HuH-7.5 (cell line): Measurements from ENCODE around the gene NFIX.

Source experiments
- DNase-seq: peaks from one replicate; pipeline ENCODE4 v3.0.0; 2011; ENCODE audit warnings: low spot score

NFIX gene

DNA sequence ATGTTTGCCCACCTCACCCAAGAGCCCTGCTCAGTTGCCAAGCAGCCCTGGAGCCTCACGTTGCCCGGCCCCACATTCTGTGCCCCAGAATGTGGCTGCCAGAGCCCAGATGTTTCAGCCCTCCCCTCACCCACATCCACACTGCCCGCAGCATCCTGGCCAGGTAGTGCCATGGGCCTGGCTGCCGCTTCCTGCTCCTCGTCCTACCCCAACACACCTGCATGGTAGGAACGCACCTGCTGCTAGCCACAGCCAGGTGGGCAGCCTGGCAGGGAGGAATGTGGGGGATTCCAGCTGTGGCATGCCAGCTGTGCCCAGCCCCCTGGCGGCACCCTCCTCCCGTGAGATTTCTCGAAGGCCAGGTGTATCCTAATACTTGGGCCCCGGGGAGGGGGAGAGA, 7.5 kb upstream of the NFIX start:
- no peak for DNase-seq

GRCh38 chr19:12990431-12990830, 4.8 kb upstream of the NFIX start:
- no peak for DNase-seq

DNA sequence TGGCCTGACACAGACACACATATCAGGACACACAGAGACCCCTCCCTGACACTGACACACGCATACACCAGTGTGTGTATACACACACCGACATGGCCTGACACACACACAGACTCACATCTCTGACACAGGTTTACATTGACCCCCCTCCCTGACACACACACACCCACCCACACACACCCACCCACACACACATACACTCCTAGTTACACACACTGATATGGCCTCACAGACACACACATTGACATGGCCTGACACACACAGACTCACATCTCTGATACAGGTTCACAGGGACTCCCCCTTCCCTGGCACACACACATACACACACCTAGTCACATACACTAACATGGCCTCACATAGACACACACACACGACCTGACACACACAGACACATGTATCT, 4.4 kb upstream of the NFIX start:
- DNase-seq, result no peak

- DNase-seq, result no peak
Measured at GRCh38 chr19:12991296-12991695, 4.0 kb upstream of the NFIX start.

DNA sequence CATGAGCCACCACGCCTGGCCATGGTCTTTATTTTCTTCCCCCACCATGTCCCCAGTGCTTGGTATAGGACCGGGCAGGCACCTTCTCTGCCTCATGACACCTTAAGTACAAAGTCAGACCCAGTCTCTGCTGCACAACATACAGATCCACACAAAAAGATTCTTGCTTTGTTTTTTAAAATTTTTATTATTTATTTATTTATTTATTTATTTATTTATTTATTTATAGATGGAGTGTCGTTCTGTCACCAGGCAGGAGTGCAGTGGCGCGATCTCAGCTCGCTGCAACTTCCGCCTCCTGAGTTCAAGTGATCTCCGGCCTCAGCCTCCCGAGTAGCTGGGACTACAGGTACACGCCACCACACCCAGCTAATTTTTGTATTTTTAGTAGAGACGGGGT, 2.5 kb upstream of the NFIX start:
- no peak for DNase-seq

GRCh38 chr19:12993562-12993961, 1.7 kb upstream of the NFIX start:
- DNase-seq, result no peak

- DNase-seq, result peak; percentile 79
Measured at GRCh38 chr19:12995596-12996405, 526 bp downstream of the NFIX start.

DNA sequence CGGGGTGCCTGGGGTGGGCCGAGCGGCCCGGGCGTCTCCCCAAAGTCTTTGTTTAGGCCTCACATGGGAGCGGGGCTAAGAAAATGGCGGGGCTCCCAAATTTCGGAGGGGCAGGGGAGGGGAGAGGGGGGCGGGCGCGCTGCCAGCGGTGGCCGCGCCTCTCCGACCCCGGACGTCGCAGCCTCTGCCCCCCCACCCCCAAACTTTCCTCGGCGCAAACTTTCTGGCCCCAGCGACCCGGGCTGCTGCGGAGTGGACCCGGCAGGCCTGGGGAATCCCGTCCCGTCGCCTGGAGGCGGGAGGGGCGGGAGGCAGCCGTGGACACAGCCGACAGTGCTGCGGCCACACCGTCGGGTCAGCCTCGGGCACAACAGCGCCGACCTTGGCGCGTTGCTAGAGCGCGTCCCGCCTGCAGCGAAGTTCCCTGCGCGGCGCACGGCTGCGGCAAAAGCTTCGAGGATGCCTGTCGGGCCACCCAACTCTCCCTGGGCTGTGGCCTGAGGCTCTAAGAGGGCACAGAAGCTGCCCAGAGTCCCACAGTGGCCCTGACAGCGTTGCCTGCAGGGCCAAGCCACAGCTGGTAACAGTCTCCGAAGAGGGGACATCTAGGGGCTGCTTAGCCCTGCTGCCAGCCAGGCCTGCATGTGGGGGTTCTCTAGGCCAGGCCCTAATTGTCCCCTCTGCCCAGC, 1.3 kb downstream of the NFIX start:
- DNase-seq, result peak; percentile 91

- no peak for DNase-seq
Measured at GRCh38 chr19:12997179-12997966, 2.1 kb downstream of the NFIX start.

GRCh38 chr19:12997967-12998940, 3.0 kb downstream of the NFIX start:
- DNase-seq, result no peak

DNA sequence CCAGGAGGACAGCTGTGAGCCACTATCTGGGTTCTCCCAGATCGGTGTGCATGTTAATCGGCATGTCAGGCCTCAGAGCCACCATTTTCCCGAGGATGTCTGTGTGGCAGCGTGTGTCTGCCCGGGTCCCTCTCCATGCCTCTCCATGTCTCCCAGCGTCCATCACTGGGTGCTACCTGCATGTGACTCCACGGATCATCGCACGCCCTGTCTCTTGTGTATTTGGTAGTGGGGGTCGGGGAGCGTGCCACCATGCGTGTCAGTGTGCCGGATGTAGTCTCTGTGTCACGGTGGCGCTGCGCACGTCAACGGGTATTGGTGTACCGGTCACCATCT, 5.9 kb downstream of the NFIX start:
- no peak for DNase-seq

DNA sequence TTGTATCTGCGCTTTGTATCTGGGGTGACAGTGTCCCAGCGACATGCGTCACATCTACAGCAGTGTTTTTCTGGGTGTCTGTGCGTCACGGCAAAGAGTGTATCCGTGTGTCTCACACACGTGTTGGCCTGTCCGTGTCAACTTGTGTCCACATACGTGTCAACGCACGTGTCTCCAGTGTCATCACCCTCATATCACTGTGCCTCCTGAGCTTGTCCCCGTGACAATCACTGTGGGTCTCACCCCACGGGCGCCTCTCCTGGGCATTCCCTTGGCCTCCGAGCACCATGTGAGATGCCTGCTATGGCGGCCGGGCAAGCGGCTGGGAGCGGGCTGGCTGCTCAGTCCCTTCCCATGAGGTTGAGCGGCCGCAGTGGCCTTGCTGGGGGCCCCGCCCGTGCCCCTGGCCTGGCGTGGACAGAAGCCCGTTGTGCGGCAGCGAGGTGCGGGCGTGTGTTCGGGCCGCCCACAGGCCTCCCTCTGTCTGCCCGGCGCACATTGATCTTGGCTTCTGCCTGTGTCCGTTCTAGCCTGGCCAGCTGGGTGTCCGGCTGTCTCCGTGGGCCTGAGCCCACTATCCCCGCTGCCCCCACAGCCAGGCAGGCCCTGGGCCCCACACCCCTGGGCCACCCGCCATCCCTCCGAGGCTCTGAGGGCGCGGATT, 6.4 kb downstream of the NFIX start:
- DNase-seq, result no peak

DNA sequence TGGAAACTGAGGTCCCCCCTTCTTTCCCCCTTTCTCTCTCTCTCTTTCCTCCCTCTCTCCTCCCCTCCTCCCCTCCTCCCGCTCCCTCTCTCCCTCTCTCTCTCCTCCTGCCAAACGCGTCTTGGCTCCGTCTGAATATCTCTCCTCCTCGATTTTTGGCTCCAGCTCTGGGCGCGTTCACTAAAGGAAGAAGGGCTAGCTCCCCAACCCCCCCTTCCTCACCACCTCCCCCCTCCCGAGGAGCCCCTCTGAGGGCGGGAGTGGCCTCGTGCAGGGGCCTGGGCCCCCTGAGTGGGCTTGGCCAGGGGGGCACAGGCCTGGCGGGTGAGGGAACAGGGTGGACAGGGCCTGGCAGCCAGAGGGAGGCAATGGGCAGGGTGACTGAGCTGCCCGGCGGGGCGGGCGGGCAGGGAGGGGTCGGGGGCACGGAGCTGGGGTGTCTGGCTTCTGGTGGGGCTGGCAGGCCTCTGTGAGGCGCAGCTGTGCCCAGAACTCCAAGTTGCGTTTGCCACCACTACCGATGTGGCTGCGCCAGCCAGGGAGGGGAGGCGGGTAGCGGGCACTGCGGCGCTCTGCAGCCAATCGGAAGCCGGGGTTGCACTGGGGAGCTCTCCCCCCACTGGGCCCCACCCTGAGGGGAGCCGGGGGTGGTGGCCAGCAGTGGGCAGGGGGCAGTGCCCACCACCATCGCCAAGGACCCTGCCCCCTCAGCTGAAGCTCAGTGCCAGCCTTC, 7.1 kb downstream of the NFIX start:
- DNase-seq, result no peak

DNA sequence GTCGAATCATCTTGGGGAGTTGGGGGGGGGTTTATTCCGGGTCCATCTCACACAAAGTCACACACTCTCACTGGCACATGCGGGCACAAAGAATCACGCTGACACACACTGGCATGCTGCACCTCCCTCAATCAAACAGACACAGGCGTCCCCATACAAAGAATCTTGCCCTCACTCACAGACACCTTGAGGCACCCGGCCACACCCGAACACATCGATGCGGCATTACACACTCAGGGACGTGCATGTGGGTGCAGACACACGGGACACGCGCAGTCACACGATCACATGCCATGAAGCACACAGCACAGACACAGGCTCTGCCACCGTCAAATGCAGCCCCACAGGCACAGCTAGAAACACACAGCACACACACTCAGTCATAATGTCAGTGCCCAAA, 7.8 kb downstream of the NFIX start:
- no peak for DNase-seq

DNA sequence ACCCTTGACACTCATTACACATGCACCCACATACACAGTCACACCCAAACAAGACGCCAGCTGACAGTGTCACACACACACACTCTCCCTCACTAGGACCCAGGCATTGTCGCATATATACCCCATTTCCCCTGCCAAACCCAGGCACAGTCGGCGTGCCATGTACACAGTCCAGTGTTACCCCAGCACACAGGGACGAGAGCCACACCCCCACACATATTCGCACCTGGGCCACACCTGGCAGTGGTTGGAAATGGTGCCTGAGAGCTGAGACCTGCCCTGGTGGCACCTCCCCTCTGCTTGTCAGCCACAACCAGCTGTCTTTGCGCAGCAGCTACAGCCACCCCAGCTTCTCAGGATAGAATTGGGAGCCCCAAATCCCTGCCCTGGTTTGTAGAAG, 9.0 kb downstream of the NFIX start:
- no peak for DNase-seq

DNA sequence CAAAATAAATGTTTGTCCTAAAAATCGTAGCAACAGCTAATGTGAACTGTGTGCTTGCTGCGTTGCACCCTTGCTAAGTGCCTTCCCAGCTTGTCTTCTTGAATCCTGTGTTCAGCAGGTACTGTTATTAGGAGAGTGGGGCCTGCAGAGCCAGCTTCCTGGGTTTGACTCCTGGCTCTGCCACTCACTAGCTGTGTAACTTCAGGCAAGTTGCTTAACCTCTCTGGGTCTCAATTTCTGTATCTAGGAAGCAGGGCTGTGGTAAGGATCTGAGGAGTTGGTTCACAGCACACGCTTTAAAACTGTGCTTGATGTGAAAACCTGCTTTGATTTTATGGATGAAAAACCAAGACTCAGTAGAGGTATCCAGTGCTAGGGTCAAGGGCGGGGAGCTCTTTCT, 10.0 kb downstream of the NFIX start:
- no peak for DNase-seq

- no peak for DNase-seq
Measured at GRCh38 chr19:13005861-13006370, 10.6 kb downstream of the NFIX start.

- no peak for DNase-seq
Measured at GRCh38 chr19:13006431-13007281, 11.4 kb downstream of the NFIX start.

- DNase-seq, result no peak
Measured at GRCh38 chr19:13007292-13008045, 12.2 kb downstream of the NFIX start.
